Common myeloid progenitor, CD34-positive (primary cell): ENCODE measurements around the gene MAU2. TPM values are rescaled to one million over a fixed set of nuclear protein-coding genes. Genes with fewer than 3 reads are reported as not detected.

Experiments
- CTCF ChIA-PET: fragments of 350-600 bp; sonication (Branson Sonifier 250); formaldehyde crosslinking; loops from one replicate; lab custom pipeline; 2021; ENCODE audit warnings: antibody characterized with exemption; lab: Charles Lee
- POLR2A ChIA-PET: fragments of 350-600 bp; sonication (Branson Sonifier 250); formaldehyde crosslinking; loops from one replicate; lab custom pipeline; 2021; ENCODE audit warnings: antibody characterized with exemption; lab: Charles Lee
- DNase-seq, 3 donors: peaks; one replicate each; pipeline versions ENCODE4 v3.0.0 to v3.0.0-alpha.2; 2013
- H3K27ac ChIP-seq, 2 experiments: 1 replicate in 1 of 2; 2 replicates in 1 of 2; pipeline ENCODE4 v1.7.0; 2013; ENCODE audit warnings: inconsistent platforms in 2 of 2, low read length in 2 of 2, mild to moderate bottlenecking in 2 of 2, low read depth in 1 of 2, moderate library complexity in 1 of 2; ENCODE audit not compliant: severe bottlenecking in 2 of 2, insufficient read depth in 1 of 2, poor library complexity in 1 of 2
- H3K27me3 ChIP-seq, 5 experiments: replicated peaks in 2 of 5; 1 replicate in 3 of 5; 2 replicates in 2 of 5; pipeline versions ENCODE4 v1.6.1 to v1.7.0; 2013; ENCODE audit warnings: low read length in 4 of 5, mild to moderate bottlenecking in 2 of 5, moderate library complexity in 2 of 5, inconsistent platforms in 1 of 5; ENCODE audit not compliant: insufficient read depth in 5 of 5, control insufficient read depth in 4 of 5
- H3K36me3 ChIP-seq, 4 experiments: 1 replicate in 2 of 4; 2 replicates in 2 of 4; pipeline versions ENCODE4 v1.6.1 to v1.7.0; 2013; ENCODE audit warnings: low read length in 3 of 4, control low read depth in 1 of 4, mild to moderate bottlenecking in 1 of 4; ENCODE audit not compliant: control insufficient read depth in 4 of 4, insufficient read depth in 4 of 4
- H3K4me1 ChIP-seq, 4 experiments: 1 replicate in 3 of 4; 2 replicates in 1 of 4; pipeline versions ENCODE4 v1.6.1 to v1.7.1; 2013; ENCODE audit warnings: low read length in 3 of 4, mild to moderate bottlenecking in 3 of 4, control low read depth in 1 of 4, inconsistent platforms in 1 of 4, moderate library complexity in 1 of 4; ENCODE audit not compliant: control insufficient read depth in 4 of 4, insufficient read depth in 4 of 4; ENCODE audit errors: control extremely low read depth in 1 of 4
- H3K4me3 ChIP-seq, 7 experiments: 1 replicate in 4 of 7; 2 replicates in 3 of 7; pipeline versions ENCODE4 v1.5.1 to v1.7.0; 2013; ENCODE audit warnings: mild to moderate bottlenecking in 7 of 7, low read length in 6 of 7, moderate library complexity in 6 of 7, inconsistent platforms in 2 of 7, low read depth in 2 of 7, control low read depth in 1 of 7; ENCODE audit not compliant: insufficient read depth in 4 of 7, control insufficient read depth in 1 of 7; ENCODE audit errors: extremely low read depth in 1 of 7
- H3K9me3 ChIP-seq, 5 experiments: 1 replicate in 4 of 5; 2 replicates in 1 of 5; pipeline versions ENCODE4 v1.6.1 to v1.7.1; 2013; ENCODE audit warnings: low read length in 4 of 5, mild to moderate bottlenecking in 2 of 5, inconsistent platforms in 1 of 5, low read depth in 1 of 5, moderate library complexity in 1 of 5; ENCODE audit not compliant: control insufficient read depth in 4 of 5, insufficient read depth in 2 of 5; ENCODE audit errors: control extremely low read depth in 1 of 5
- WGBS: methylation state at CpG from one replicate; pipeline ENCODE4 v1.1.5; 2013; ENCODE audit not compliant: insufficient coverage; 5-methylcytosine and 5-hydroxymethylcytosine counted together
- polyA plus RNA-seq: library from polyadenylated mRNA; unstranded; fragments of 120-200 nt; gene quantifications from one replicate; pipeline ENCODE4 v1.2.1, GENCODE V29; 2013

The MAU2 gene
- polyA plus RNA-seq: 37.1 TPM

GRCh38 chr19:19320361-19321140, at the start of gene MAU2, which contains the start of gene SUGP1:
TSS of gene MAU2 (plus strand) at chr19:19320829. CDS start at chr19:19320860, 31 bp downstream.
TSS of gene SUGP1 (minus strand) at chr19:19320509. CDS start at chr19:19320496, 13 bp downstream.
- Histone ChIP-seq H3K4me3 (peak within 1 kb of the TSS; percentile 89 to 100 (median 98)), H3K36me3 (peaks cover 8 to 27% (median 21%) of the 10 kb centered on the region in 4 experiments), H3K4me1 (peaks cover 3 to 25% (median 21%) of the 10 kb centered on the region in 4 experiments), H3K27ac (peak within 1 kb of the TSS; percentile 94 to 97), H3K27me3 (no peaks in the 10 kb centered on the region), H3K9me3 (no peaks in the 10 kb centered on the region)
- peak; percentile 93 to 97 (median 95) for DNase-seq
- POLR2A ChIA-PET: no interaction called here
- CTCF ChIA-PET: no interaction called here
- under 1% methylated on average over 50 of the region's 67 CpGs for WGBS

DNA sequence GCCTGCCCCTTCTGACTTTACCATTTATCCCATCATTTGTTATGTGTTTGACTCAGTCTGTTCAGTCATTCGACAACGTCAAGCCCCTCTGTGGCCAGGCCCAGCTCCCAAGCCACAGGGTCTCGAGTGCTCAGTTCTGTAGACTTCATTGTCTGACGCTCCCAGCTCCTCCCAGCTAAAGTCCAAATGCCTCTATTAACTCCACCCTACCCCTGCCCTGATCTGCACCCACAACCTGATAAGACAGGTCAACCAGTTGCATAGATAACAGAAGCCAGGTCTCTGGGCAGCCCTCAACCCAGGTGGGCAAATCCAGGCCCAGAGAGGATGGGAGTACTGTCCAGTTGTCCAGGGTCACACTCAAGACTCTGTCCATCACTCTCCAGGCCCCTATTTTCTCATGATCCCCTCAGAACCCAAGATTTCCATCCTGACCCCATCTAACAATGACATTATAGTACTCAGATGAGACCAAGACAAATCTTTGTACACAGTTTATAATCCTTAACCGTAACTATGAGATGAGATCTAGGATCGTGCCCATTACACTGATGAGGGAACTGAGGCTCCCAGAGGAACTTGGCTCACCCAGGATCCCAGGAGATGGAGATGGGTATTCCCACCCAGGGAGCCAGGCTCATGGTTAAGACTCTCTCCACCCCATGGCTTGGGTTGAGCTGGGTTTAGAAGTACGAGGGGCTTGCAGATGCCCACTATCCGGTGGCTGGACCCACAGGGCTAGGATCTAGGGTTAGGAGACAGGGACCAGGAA, 48.6 kb upstream of the MAU2 start:
- H3K4me1 ChIP-seq: peaks cover 0 to 4% (median 2%) of the 10 kb centered on the region in 4 experiments
- H3K27ac ChIP-seq: no peak overlapping the region
- no peak for DNase-seq
- H3K4me3 ChIP-seq: no peak overlapping the region
- H3K27me3 ChIP-seq: peaks cover 0 to 58% (median 10%) of the 10 kb centered on the region in 5 experiments
- ChIA-PET POLR2A (no interaction called here), CTCF (no interaction called here)
- 93% methylated on average over 7 of the region's 8 CpGs for WGBS
- peaks cover 0 to 20% (median 12%) of the 10 kb centered on the region in 4 experiments for H3K36me3 ChIP-seq
- no peaks in the 10 kb centered on the region for H3K9me3 ChIP-seq

DNA sequence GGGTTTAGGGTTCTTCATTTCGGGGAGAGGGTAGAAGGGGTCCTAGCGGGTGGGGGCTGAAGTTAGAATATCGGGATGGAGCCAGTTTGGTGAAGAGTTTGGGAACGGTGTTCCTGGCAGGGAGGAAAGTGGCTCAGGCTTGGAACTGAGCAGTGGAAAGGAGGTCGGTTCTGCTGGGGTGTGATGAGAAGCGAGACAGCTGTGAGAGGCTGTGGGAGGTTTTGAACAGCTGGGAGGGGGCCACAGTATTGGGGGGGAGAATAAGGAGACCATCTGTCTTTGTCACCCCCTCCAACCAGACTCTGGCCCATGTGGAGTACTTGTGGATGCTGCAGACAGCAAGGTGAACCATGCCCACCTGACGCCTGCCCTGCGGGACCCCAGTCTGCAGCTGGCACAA, 46.5 kb upstream of the MAU2 start:
- H3K4me1 ChIP-seq: peaks cover 0 to 4% (median 2%) of the 10 kb centered on the region in 4 experiments
- no peak overlapping the region for H3K27ac ChIP-seq
- no peaks in the 10 kb centered on the region for H3K9me3 ChIP-seq
- CTCF ChIA-PET: interaction anchor here (1.3 kb wide), 1 partner anchor 19 kb away, joined by 3 read pairs; no protein-coding TSS in a partner anchor
- WGBS: 91% methylated on average over 6 of the region's 8 CpGs
- POLR2A ChIA-PET: no interaction called here
- no peak for DNase-seq
- no peak overlapping the region for H3K4me3 ChIP-seq
- peaks cover 0 to 58% (median 10%) of the 10 kb centered on the region in 5 experiments for H3K27me3 ChIP-seq
- peaks cover 0 to 40% (median 32%) of the 10 kb centered on the region in 4 experiments for H3K36me3 ChIP-seq

DNA sequence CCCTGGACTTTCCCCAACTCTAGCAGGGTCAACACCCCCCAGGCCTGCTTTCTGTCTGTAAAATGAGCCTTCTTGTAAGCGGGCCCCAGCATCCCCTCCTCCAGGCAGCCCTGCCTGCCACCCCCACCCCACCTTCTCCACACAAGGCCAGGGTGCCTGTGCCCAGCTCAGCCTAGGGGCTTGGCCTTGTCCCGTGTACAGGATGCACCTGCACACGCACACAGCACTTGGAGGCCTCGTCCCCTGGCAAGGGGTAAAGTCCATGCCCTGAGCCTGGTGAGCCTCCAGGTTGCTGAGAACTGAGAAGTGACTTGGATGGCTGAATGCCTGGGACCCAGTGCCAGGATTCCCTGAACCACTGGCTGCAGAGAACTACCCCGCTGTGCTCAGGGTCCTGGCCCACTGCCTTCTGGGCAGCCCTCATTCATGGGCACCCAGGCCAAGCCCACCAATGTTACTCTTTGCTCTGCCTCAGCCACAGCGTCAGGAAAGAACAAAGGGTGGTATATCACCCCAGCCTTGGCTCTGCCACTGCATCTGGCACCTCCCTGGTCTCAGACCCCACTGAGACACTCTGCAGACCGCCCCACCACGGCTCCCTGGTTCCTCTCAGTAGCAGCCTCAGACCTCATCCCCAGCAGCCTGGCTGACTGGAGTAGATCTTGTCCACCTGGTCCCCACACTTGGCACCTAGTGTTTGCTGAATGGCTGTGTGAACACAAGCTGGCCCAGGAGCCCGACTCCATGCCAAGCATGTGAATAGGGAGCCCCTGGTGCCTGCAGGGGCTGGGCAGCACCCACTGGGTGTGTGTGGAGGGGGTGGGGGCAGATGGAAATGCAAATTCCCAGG, 45.7 kb upstream of the MAU2 start:
- 77% methylated on average over 8 of the region's 9 CpGs for WGBS
- peak in 2 of 3 donors; percentile 11 to 15 for DNase-seq
- H3K36me3 ChIP-seq: peaks cover 0 to 48% (median 36%) of the 10 kb centered on the region in 4 experiments
- peaks cover 0 to 51% (median 10%) of the 10 kb centered on the region in 5 experiments for H3K27me3 ChIP-seq
- CTCF ChIA-PET: no interaction called here
- no peaks in the 10 kb centered on the region for H3K9me3 ChIP-seq
- no peak overlapping the region for H3K27ac ChIP-seq
- H3K4me1 ChIP-seq: peaks cover 0 to 4% (median 2%) of the 10 kb centered on the region in 4 experiments
- POLR2A ChIA-PET: no interaction called here
- no peak overlapping the region for H3K4me3 ChIP-seq

DNA sequence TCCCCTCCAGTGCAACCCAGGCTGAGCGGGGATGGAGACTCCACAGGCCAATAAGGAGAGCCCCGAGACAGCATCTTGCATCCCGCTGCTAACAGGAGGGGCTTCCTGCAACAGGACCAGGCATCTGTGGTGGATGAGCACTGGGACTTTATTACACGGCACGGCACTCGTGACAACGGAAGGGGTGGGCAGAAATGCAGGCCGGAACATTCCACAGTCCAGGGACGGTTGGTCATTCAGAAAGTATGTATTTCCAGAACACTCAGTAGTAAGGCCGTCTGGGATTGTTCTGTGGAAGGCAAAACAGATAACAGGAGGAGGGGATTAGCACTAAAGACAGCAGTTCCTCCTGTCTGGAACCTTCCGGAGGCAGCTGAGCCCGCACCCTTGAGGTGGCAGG, 44.2 kb upstream of the MAU2 start:
- no peak for DNase-seq
- peaks cover 0 to 41% (median 10%) of the 10 kb centered on the region in 5 experiments for H3K27me3 ChIP-seq
- no peak overlapping the region for H3K4me3 ChIP-seq
- H3K4me1 ChIP-seq: peaks cover 0 to 4% (median 2%) of the 10 kb centered on the region in 4 experiments
- H3K9me3 ChIP-seq: no peaks in the 10 kb centered on the region
- ChIA-PET POLR2A (no interaction called here), CTCF (no interaction called here)
- WGBS: 97% methylated on average over 12 of the region's 12 CpGs
- H3K27ac ChIP-seq: no peak overlapping the region
- H3K36me3 ChIP-seq: peaks cover 0 to 63% (median 45%) of the 10 kb centered on the region in 4 experiments

- Histone ChIP-seq H3K36me3 (peaks cover 0 to 67% (median 48%) of the 10 kb centered on the region in 4 experiments), H3K27ac (no peak overlapping the region), H3K9me3 (no peaks in the 10 kb centered on the region), H3K4me1 (peaks cover 0 to 4% (median 2%) of the 10 kb centered on the region in 4 experiments), H3K27me3 (peaks cover 0 to 39% (median 10%) of the 10 kb centered on the region in 5 experiments), H3K4me3 (no peak overlapping the region)
- no peak for DNase-seq
- WGBS: 97% methylated on average over 16 of the region's 20 CpGs
- POLR2A ChIA-PET: no interaction called here
- CTCF ChIA-PET: no interaction called here
These were observed 43.8 kb upstream of the MAU2 start for GRCh38 chr19:19276851-19277250.
